Neuronal stem cell (in vitro differentiated cells): ENCODE data around the gene DUOX1.

Source experiments
- DNase-seq: peaks from one replicate; pipeline ENCODE4 v3.0.0-alpha.2; 2013; ENCODE audit warnings: low spot score
- H2AFZ ChIP-seq: one replicate; pipeline ENCODE4 v1.6.1; 2013; ENCODE audit warnings: mild to moderate bottlenecking, low read length, inconsistent platforms
- H2AK5ac ChIP-seq: 2 replicates; pipeline ENCODE4 v1.6.1; 2013; ENCODE audit warnings: low read depth, mild to moderate bottlenecking, inconsistent platforms, low read length, moderate library complexity, mixed read lengths
- H2BK120ac ChIP-seq: 2 replicates; pipeline ENCODE4 v1.6.1; 2013; ENCODE audit warnings: low read depth, mild to moderate bottlenecking, inconsistent platforms, low read length, moderate library complexity, mixed read lengths
- H2BK12ac ChIP-seq: one replicate; pipeline ENCODE4 v1.6.1; 2013; ENCODE audit warnings: low read length, inconsistent platforms
- H2BK15ac ChIP-seq: 2 replicates; pipeline ENCODE4 v1.6.1; 2013; ENCODE audit warnings: mild to moderate bottlenecking, low read length, inconsistent platforms, mixed read lengths
- H2BK5ac ChIP-seq: one replicate; pipeline ENCODE4 v1.6.1; 2013; ENCODE audit warnings: inconsistent platforms, mild to moderate bottlenecking, low read length, moderate library complexity
- H3K14ac ChIP-seq: one replicate; pipeline ENCODE4 v1.6.1; 2013; ENCODE audit warnings: low read length, inconsistent platforms
- H3K18ac ChIP-seq: 2 replicates; pipeline ENCODE4 v1.6.1; 2013; ENCODE audit warnings: low read length, inconsistent platforms
- H3K23ac ChIP-seq: 2 replicates; pipeline ENCODE4 v1.6.1; 2013; ENCODE audit warnings: low read depth, mild to moderate bottlenecking, mixed read lengths, low read length, inconsistent platforms; ENCODE audit not compliant: poor library complexity
- H3K27ac ChIP-seq: replicated peaks from 3 replicates; pipeline ENCODE4 v1.5.1; 2013; ENCODE audit warnings: low read length, inconsistent platforms
- H3K27me3 ChIP-seq, 3 experiments: 2 replicates each; pipeline ENCODE4 v1.6.1; 2013; ENCODE audit warnings: low read length in 3 of 3, mild to moderate bottlenecking in 2 of 3, inconsistent platforms in 1 of 3, low read depth in 1 of 3, mixed read lengths in 1 of 3, moderate library complexity in 1 of 3; ENCODE audit not compliant: control insufficient read depth in 3 of 3, insufficient read depth in 3 of 3
- H3K36me3 ChIP-seq, 2 donors: replicated peaks in 1 of 2; 2 replicates each; pipeline ENCODE4 v1.6.1; 2013; ENCODE audit warnings: low read length in 2 of 2; ENCODE audit not compliant: control insufficient read depth in 2 of 2, insufficient read depth in 2 of 2
- H3K4ac ChIP-seq: 2 replicates; pipeline ENCODE4 v1.6.1; 2013; ENCODE audit warnings: inconsistent platforms, mild to moderate bottlenecking, low read length, moderate library complexity
- H3K4me1 ChIP-seq, 2 donors: 1 replicate in 1 of 2; 2 replicates in 1 of 2; pipeline ENCODE4 v1.6.1; 2013; ENCODE audit warnings: low read length in 2 of 2, low read depth in 1 of 2; ENCODE audit not compliant: control insufficient read depth in 2 of 2, insufficient read depth in 1 of 2
- H3K4me2 ChIP-seq: one replicate; pipeline ENCODE4 v1.6.1; 2013; ENCODE audit warnings: mild to moderate bottlenecking, low read length, inconsistent platforms; ENCODE audit not compliant: insufficient read depth, poor library complexity, severe bottlenecking
- H3K4me3 ChIP-seq, 2 donors: 2 replicates each; pipeline ENCODE4 v1.5.1; 2013; ENCODE audit warnings: low read length in 2 of 2, mild to moderate bottlenecking in 2 of 2, inconsistent platforms in 1 of 2, moderate library complexity in 1 of 2
- H3K79me1 ChIP-seq: one replicate; pipeline ENCODE4 v1.6.1; 2013; ENCODE audit warnings: low read depth, mild to moderate bottlenecking, inconsistent platforms, low read length, moderate library complexity
- H3K9ac ChIP-seq: one replicate; pipeline ENCODE4 v1.6.1; 2013; ENCODE audit warnings: mild to moderate bottlenecking, low read depth, low read length, inconsistent platforms; ENCODE audit not compliant: poor library complexity
- H3K9me3 ChIP-seq, 2 donors: replicated peaks in 1 of 2; 2 replicates each; pipeline versions ENCODE3 to v1.6.1; 2013; ENCODE audit warnings: low read length in 2 of 2, mild to moderate bottlenecking in 2 of 2, inconsistent platforms in 1 of 2, low read depth in 1 of 2, mixed read lengths in 1 of 2, moderate library complexity in 1 of 2; ENCODE audit not compliant: control insufficient read depth in 2 of 2, insufficient read depth in 1 of 2
- H4K8ac ChIP-seq: one replicate; pipeline ENCODE4 v1.6.1; 2013; ENCODE audit warnings: low read depth, mild to moderate bottlenecking, inconsistent platforms, low read length, moderate library complexity
- H4K91ac ChIP-seq: one replicate; pipeline ENCODE4 v1.6.1; 2013; ENCODE audit warnings: low read length, low read depth, mild to moderate bottlenecking, inconsistent platforms; ENCODE audit not compliant: poor library complexity
- WGBS, 2 donors: extraction: QIAGEN DNeasy Blood & Tissue Kit; methylation state at CpG; one replicate each; pipeline ENCODE4 v1.1.7; 2013; ENCODE audit warnings: missing lambda C conversion rate in 2 of 2, mixed read lengths in 1 of 2; ENCODE audit not compliant: insufficient read length in 2 of 2, insufficient replicate concordance in 1 of 2; ENCODE audit errors: extremely low coverage in 2 of 2; 5-methylcytosine and 5-hydroxymethylcytosine counted together

Gene DUOX1

DNA sequence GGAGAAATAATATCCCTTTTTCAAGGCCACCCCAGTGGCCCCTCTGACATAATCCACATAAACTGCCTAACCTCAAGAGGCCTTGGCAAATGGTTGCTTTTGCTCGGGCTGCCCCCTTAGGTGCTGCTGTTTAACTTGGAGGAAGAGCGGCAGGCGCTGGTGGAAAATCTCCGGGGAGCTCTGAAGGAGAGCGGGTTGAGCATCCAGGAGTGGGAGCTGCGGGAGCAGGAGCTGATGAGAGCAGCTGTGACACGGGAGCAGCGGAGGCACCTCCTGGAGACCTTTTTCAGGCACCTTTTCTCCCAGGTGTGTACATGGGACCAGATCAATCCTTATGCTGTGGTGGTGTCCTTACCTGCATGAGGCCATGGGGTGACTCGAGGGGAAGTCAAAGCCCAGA lies 15.0 kb downstream of the DUOX1 start:
- Histone ChIP-seq H3K18ac (no peak overlapping the region), H3K9me3 (no peaks in the 10 kb centered on the region), H3K4me1 (peaks cover 0 to 5% of the 10 kb centered on the region in 2 donors), H2AFZ (no peak overlapping the region), H4K8ac (no peak overlapping the region), H3K36me3 (no peaks in the 10 kb centered on the region), H4K91ac (no peak overlapping the region), H3K27me3 (peaks cover 0 to 47% (median 0%) of the 10 kb centered on the region in 3 experiments), H3K14ac (no peak overlapping the region), H3K27ac (no peak overlapping the region), H2BK120ac (no peak overlapping the region), H3K4me2 (no peak overlapping the region), H2BK5ac (no peak overlapping the region), H2AK5ac (no peak overlapping the region), H3K4ac (no peak overlapping the region), H3K4me3 (no peak overlapping the region), H2BK12ac (no peak overlapping the region), H3K79me1 (no peaks in the 10 kb centered on the region), H3K9ac (no peak overlapping the region), H3K23ac (no peak overlapping the region), H2BK15ac (no peak overlapping the region)
- DNase-seq, result no peak
- no CpG with 5 or more reads among the region's 9 CpGs for WGBS, 2 donors

- no peak overlapping the region for H3K4me3 ChIP-seq
- no peak overlapping the region for H2AK5ac ChIP-seq
- H3K14ac ChIP-seq, result no peak overlapping the region
- H3K9me3 ChIP-seq, result no peaks in the 10 kb centered on the region
- no peak overlapping the region for H2BK120ac ChIP-seq
- peaks cover 0 to 5% of the 10 kb centered on the region in 2 donors for H3K4me1 ChIP-seq
- H3K9ac ChIP-seq, result no peak overlapping the region
- H3K18ac ChIP-seq, result no peak overlapping the region
- DNase-seq, result no peak
- H3K27ac ChIP-seq, result no peak overlapping the region
- no peak overlapping the region for H3K4ac ChIP-seq
- no peak overlapping the region for H2BK15ac ChIP-seq
- H2BK5ac ChIP-seq, result no peak overlapping the region
- no peaks in the 10 kb centered on the region for H3K79me1 ChIP-seq
- H3K23ac ChIP-seq, result no peak overlapping the region
- H4K8ac ChIP-seq, result no peak overlapping the region
- no peak overlapping the region for H3K4me2 ChIP-seq
- no peak overlapping the region for H4K91ac ChIP-seq
- H2AFZ ChIP-seq, result no peak overlapping the region
- peaks cover 0 to 32% (median 2%) of the 10 kb centered on the region in 3 experiments for H3K27me3 ChIP-seq
- no CpG with 5 or more reads among the region's 4 CpGs for WGBS, 2 donors
- H2BK12ac ChIP-seq, result no peak overlapping the region
- no peaks in the 10 kb centered on the region for H3K36me3 ChIP-seq
Observed at GRCh38 chr15:45146405-45146804, 16.6 kb downstream of the DUOX1 start.

DNA sequence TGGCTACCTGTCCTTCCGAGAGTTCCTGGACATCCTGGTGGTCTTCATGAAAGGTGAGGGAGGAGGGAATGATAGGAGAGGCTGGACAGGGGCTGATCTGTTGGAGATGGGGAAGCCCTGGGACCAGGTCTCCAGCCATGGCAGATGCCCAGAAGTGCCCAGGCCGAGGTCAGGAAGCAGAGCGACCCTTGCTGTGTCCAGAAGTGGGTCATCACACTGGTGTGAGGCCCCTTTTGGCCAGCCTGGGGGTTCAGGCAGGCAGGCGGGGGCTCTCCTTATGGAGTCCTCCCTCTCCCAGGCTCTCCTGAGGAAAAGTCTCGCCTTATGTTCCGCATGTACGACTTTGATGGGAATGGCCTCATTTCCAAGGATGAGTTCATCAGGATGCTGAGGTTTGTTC lies 17.8 kb downstream of the DUOX1 start:
- no peak for DNase-seq
- Histone ChIP-seq H2BK12ac (no peak overlapping the region), H3K14ac (no peak overlapping the region), H2BK15ac (no peak overlapping the region), H3K9ac (no peak overlapping the region), H4K8ac (no peak overlapping the region), H3K4me2 (no peak overlapping the region), H2AFZ (no peak overlapping the region), H3K4ac (no peak overlapping the region), H3K27ac (no peak overlapping the region), H3K18ac (no peak overlapping the region), H2BK120ac (no peak overlapping the region), H3K4me3 (no peak overlapping the region), H4K91ac (no peak overlapping the region), H3K79me1 (no peaks in the 10 kb centered on the region), H3K27me3 (peaks cover 0 to 23% (median 2%) of the 10 kb centered on the region in 3 experiments), H2BK5ac (no peak overlapping the region), H3K4me1 (peaks cover 0 to 5% of the 10 kb centered on the region in 2 donors), H3K9me3 (no peaks in the 10 kb centered on the region), H2AK5ac (no peak overlapping the region), H3K36me3 (no peaks in the 10 kb centered on the region), H3K23ac (no peak overlapping the region)
- WGBS, 2 donors, result no CpG with 5 or more reads among the region's 7 CpGs

GRCh38 chr15:45148076-45149059 lies 18.6 kb downstream of the DUOX1 start:
- WGBS, 2 donors, result no CpG with 5 or more reads among the region's 12 CpGs
- H3K27ac ChIP-seq, result no peak overlapping the region
- H3K14ac ChIP-seq, result no peak overlapping the region
- H3K4me3 ChIP-seq, result no peak overlapping the region
- DNase-seq, result no peak
- H3K9ac ChIP-seq, result no peak overlapping the region
- no peak overlapping the region for H4K8ac ChIP-seq
- H3K4me1 ChIP-seq, result peaks cover 0 to 5% of the 10 kb centered on the region in 2 donors
- no peak overlapping the region for H2BK5ac ChIP-seq
- no peak overlapping the region for H2BK120ac ChIP-seq
- no peaks in the 10 kb centered on the region for H3K36me3 ChIP-seq
- H4K91ac ChIP-seq, result no peak overlapping the region
- peaks cover 1% of the 10 kb centered on the region for H3K79me1 ChIP-seq
- H3K4me2 ChIP-seq, result no peak overlapping the region
- H3K18ac ChIP-seq, result no peak overlapping the region
- no peak overlapping the region for H2BK12ac ChIP-seq
- no peak overlapping the region for H2BK15ac ChIP-seq
- H3K27me3 ChIP-seq, result peaks cover 0 to 16% (median 2%) of the 10 kb centered on the region in 3 experiments
- H3K23ac ChIP-seq, result no peak overlapping the region
- H3K9me3 ChIP-seq, result no peaks in the 10 kb centered on the region
- H2AK5ac ChIP-seq, result no peak overlapping the region
- no peak overlapping the region for H3K4ac ChIP-seq
- no peak overlapping the region for H2AFZ ChIP-seq
